ENCODE data around the gene PALS2. TPM values are rescaled to one million over a fixed set of nuclear protein-coding genes. Genes with fewer than 3 reads are reported as not detected.

PALS2 gene
- 47.6 to 64.6 TPM (median 49.7 TPM) in 3 replicates for total RNA-seq (2021)
- Bru-seq, nascent RNA: percentile 91 among the genes with signal in this experiment
- long read RNA-seq, experiment 1, full-length matches to known transcripts: 75 of 175 reads
- long read RNA-seq, experiment 1, partial matches to known transcripts: 19 of 175 reads
- long read RNA-seq, experiment 1, other reads (novel, unspliced or antisense): 81 of 175 reads
- long read RNA-seq, experiment 2, full-length matches to known transcripts: 9 of 50 reads
- long read RNA-seq, experiment 2, partial matches to known transcripts: 18 of 50 reads
- long read RNA-seq, experiment 2, other reads (novel, unspliced or antisense): 23 of 50 reads
- long read RNA-seq, experiment 3, full-length matches to known transcripts: 7 of 27 reads
- long read RNA-seq, experiment 3, partial matches to known transcripts: 9 of 27 reads
- long read RNA-seq, experiment 3, other reads (novel, unspliced or antisense): 11 of 27 reads

GRCh38 chr7:24572997-24573553 is at the start of gene PALS2:
TSS of gene PALS2 (plus strand) at chr7:24573452. CDS start at chr7:24623668, 50,216 bp downstream.
- ATAC-seq (peak; percentile 73), DNase-seq (ENCODE audit: low spot score) (peak; percentile 82)
- ChIA-PET POLR2A (interaction anchor here (0.7 to 0.9 kb wide), 2 partner anchors 139 to 255 kb away, joined by 3 read pairs; no protein-coding TSS in a partner anchor), CTCF (interaction anchor here (1.1 to 2.0 kb wide), 3 partner anchors 14 to 255 kb away, joined by 3 to 4 read pairs (median 3); no protein-coding TSS in a partner anchor)
- Mint-ChIP-seq H3K36me3 (no peaks in the 10 kb centered on the region), H3K4me3 (peak within 1 kb of the TSS; percentile 97), H3K4me1 (peaks cover 66% of the 10 kb centered on the region), H3K9me3 (no peaks in the 10 kb centered on the region), H3K27ac (peak within 1 kb of the TSS; percentile 82), H3K27me3 (ENCODE audit: low read depth) (peaks cover 25% of the 10 kb centered on the region)
- TF ChIP-seq SMAD3 (CRISPR knock-in tag; IDR thresholded peaks at IDR 0.05; ENCODE audit: borderline replicate concordance) (no peak), NR1H2 (CRISPR knock-in tag; IDR thresholded peaks at IDR 0.05) (no peak), IRF2 (CRISPR knock-in tag; IDR thresholded peaks at IDR 0.05; ENCODE audit: borderline replicate concordance, low read depth) (no peak), SMAD4 (CRISPR knock-in tag; IDR thresholded peaks at IDR 0.05) (no peak), GABPB1 (CRISPR knock-in tag; IDR thresholded peaks at IDR 0.05) (no peak), FOXP1 (CRISPR knock-in tag; IDR thresholded peaks at IDR 0.05; ENCODE audit: borderline replicate concordance) (peak; percentile 12; the same call in 1 of the 2 replicates), ZNF138 (CRISPR knock-in tag; conservative IDR thresholded peaks at IDR 0.05) (no peak), AFF4 (CRISPR knock-in tag; IDR thresholded peaks at IDR 0.05; ENCODE audit: borderline replicate concordance) (no peak), ZNF425 (CRISPR knock-in tag; conservative IDR thresholded peaks at IDR 0.05) (no peak), RORB (CRISPR knock-in tag; IDR thresholded peaks at IDR 0.05) (no peak), ZBTB43 (CRISPR knock-in tag; IDR thresholded peaks at IDR 0.05) (no peak), HMGA2 (CRISPR knock-in tag; IDR thresholded peaks at IDR 0.05) (no peak), ZNF317 (CRISPR knock-in tag; IDR thresholded peaks at IDR 0.05; ENCODE audit: borderline replicate concordance, low read depth) (no peak), ZNF671 (CRISPR knock-in tag; IDR thresholded peaks at IDR 0.05) (no peak), ZNF281 (CRISPR knock-in tag; IDR thresholded peaks at IDR 0.05) (no peak), MXD4 (CRISPR knock-in tag; IDR thresholded peaks at IDR 0.05; ENCODE audit: borderline replicate concordance) (no peak), MYBL2 (CRISPR knock-in tag; IDR thresholded peaks at IDR 0.05) (no peak), EMX1 (CRISPR knock-in tag; IDR thresholded peaks at IDR 0.05) (no peak), ZNF532 (CRISPR knock-in tag; IDR thresholded peaks at IDR 0.05; ENCODE audit: borderline replicate concordance) (no peak)

Data from WTC11 (cell line).